Ramos (cell line): ENCODE data around the gene VBP1.
"Not testable (repeated sequence)": the region's sequence is repeated elsewhere in the genome, so short reads cannot be mapped to it uniquely, and the experiment has no call there.

Experiments
- in situ Hi-C: fragments of 300-500 bp; cut with MboI; formaldehyde crosslinking; loops from one replicate; pipeline ENCODE4 v1.14.3; 2022; ENCODE audit warnings: low sequenced_read_pairs; ENCODE audit not compliant: unreplicated experiment

The VBP1 gene

GRCh38 chrX:155216179-155216939, at the start of gene VBP1:
Gene VBP1, plus strand, starts transcription at chrX:155216460. Its CDS starts 23 bp downstream, at chrX:155216483.
- in situ Hi-C loops = no loop called here

GRCh38 chrX:155169881-155170280, 46.4 kb upstream of the VBP1 start:
- in situ Hi-C loops = no loop called here

GRCh38 chrX:155179346-155179997, 36.8 kb upstream of the VBP1 start:
- in situ Hi-C loops = no loop called here

- in situ Hi-C loops = no loop called here
Observed at GRCh38 chrX:155188786-155189185, 27.5 kb upstream of the VBP1 start.

- in situ Hi-C loops = no loop called here
Observed at GRCh38 chrX:155211208-155211607, 5.1 kb upstream of the VBP1 start.

GRCh38 chrX:155213731-155214130, 2.5 kb upstream of the VBP1 start:
- in situ Hi-C loops = no loop called here

- in situ Hi-C loops = no loop called here
Observed at GRCh38 chrX:155215443-155216178, 649 bp upstream of the VBP1 start.

GRCh38 chrX:155216940-155217440, 730 bp downstream of the VBP1 start:
- in situ Hi-C loops = no loop called here

GRCh38 chrX:155218777-155219176, 2.5 kb downstream of the VBP1 start:
- in situ Hi-C loops = no loop called here

- in situ Hi-C loops = no loop called here
Observed at GRCh38 chrX:155221351-155221750, 5.1 kb downstream of the VBP1 start.

- in situ Hi-C loops = not testable (repeated sequence)
Observed at GRCh38 chrX:155223746-155224145, 7.5 kb downstream of the VBP1 start.

- in situ Hi-C loops = no loop called here
Observed at GRCh38 chrX:155225774-155226173, 9.5 kb downstream of the VBP1 start.

GRCh38 chrX:155231163-155231562, 14.9 kb downstream of the VBP1 start:
- in situ Hi-C loops = no loop called here

- in situ Hi-C loops = no loop called here
Observed at GRCh38 chrX:155235891-155236290, 19.6 kb downstream of the VBP1 start.

GRCh38 chrX:155237719-155238118, 21.5 kb downstream of the VBP1 start:
- in situ Hi-C loops = no loop called here

GRCh38 chrX:155242300-155242699, 26.0 kb downstream of the VBP1 start:
- in situ Hi-C loops = no loop called here

- in situ Hi-C loops = no loop called here
Observed at GRCh38 chrX:155246748-155247147, 30.5 kb downstream of the VBP1 start.

GRCh38 chrX:155247497-155247896, 31.2 kb downstream of the VBP1 start:
- in situ Hi-C loops = no loop called here

GRCh38 chrX:155251391-155251790, 35.1 kb downstream of the VBP1 start:
- in situ Hi-C loops = no loop called here

- in situ Hi-C loops = no loop called here
Observed at GRCh38 chrX:155259752-155260151, 43.5 kb downstream of the VBP1 start.
